B cell (primary cell): ENCODE data around the gene TGFBR2.

Experiments used
- CTCF ChIP-seq: fragments of 200-600 bp; IDR thresholded peaks from one replicate; pipeline ENCODE4 v1.8.0; 2022; ENCODE audit warnings: antibody characterized with exemption, mild to moderate bottlenecking
- EZH2 ChIP-seq: IDR thresholded peaks from 2 replicates; pipeline ENCODE4 v1.6.1; 2012; ENCODE audit warnings: borderline replicate concordance, low read depth, mild to moderate bottlenecking, moderate library complexity, low read length; ENCODE audit not compliant: insufficient read depth, poor library complexity, severe bottlenecking

GRCh38 chr3:30685267-30685667 lies 78.9 kb downstream of the TGFBR2 start:
- no peak for TF ChIP-seq CTCF
- TF ChIP-seq EZH2, result no peak
